AG09309 (cell line): ENCODE results near the gene TUBA4B.

Source experiments
- DNase-seq: peaks from one replicate; pipeline ENCODE4 v3.0.0-alpha.2; 2010; ENCODE audit warnings: low read depth
- H3K4me3 ChIP-seq: 2 replicates; pipeline ENCODE4 v1.5.1; 2011; ENCODE audit warnings: mild to moderate bottlenecking, low read depth, low read length, moderate library complexity; ENCODE audit not compliant: control insufficient read depth
- CTCF ChIP-seq: IDR thresholded peaks from 2 replicates; pipeline ENCODE4 v1.5.1; 2011; ENCODE audit warnings: mild to moderate bottlenecking, low read depth, low read length, inconsistent platforms; ENCODE audit not compliant: insufficient read depth, control insufficient read depth; ENCODE audit errors: missing control alignments

TUBA4B gene

GRCh38 chr2:219298759-219299371, 45.8 kb downstream of the TUBA4B start:
- H3K4me3 ChIP-seq: no peak overlapping the region
- no peak for DNase-seq
- peak; percentile 99 for TF ChIP-seq CTCF

- TF ChIP-seq CTCF: no peak
- H3K4me3 ChIP-seq: no peak overlapping the region
- no peak for DNase-seq
These were observed 46.3 kb downstream of the TUBA4B start for GRCh38 chr2:219299372-219299760.

- no peak for TF ChIP-seq CTCF
- no peak overlapping the region for H3K4me3 ChIP-seq
- no peak for DNase-seq
These were observed 47.0 kb downstream of the TUBA4B start for GRCh38 chr2:219300022-219300421.

- no peak for TF ChIP-seq CTCF
- H3K4me3 ChIP-seq: no peak overlapping the region
- no peak for DNase-seq
These were observed 49.4 kb downstream of the TUBA4B start for GRCh38 chr2:219302412-219302968.

- no peak for DNase-seq
- TF ChIP-seq CTCF: no peak
These were observed 51.2 kb downstream of the TUBA4B start for GRCh38 chr2:219304223-219304622.

GRCh38 chr2:219306047-219306446, 53.0 kb downstream of the TUBA4B start:
- DNase-seq: no peak
- TF ChIP-seq CTCF: no peak
- no peak overlapping the region for H3K4me3 ChIP-seq

More at GRCh38 chr2:219304223-219304622, 51.2 kb downstream of the TUBA4B start:
- no peak overlapping the region for H3K4me3 ChIP-seq
